Keratinocyte (primary cell): ENCODE data around the gene DENND4A.

Experiments used
- CTCF ChIP-seq, 3 experiments: IDR thresholded peaks in 1 of 3; conservative IDR thresholded peaks in 1 of 3; optimal IDR thresholded peaks in 1 of 3; 2 replicates in 2 of 3; 3 replicates in 1 of 3; pipeline versions ENCODE3 to v1.5.1; 2011; ENCODE audit warnings: low read length in 3 of 3, mild to moderate bottlenecking in 3 of 3, moderate library complexity in 2 of 3, control low read depth in 1 of 3, inconsistent platforms in 1 of 3; ENCODE audit not compliant: insufficient read depth in 2 of 3; ENCODE audit errors: extremely low read depth in 1 of 3
- EZH2 ChIP-seq: IDR thresholded peaks from one replicate; pipeline ENCODE4 v1.6.1; 2012; ENCODE audit warnings: inconsistent platforms, mild to moderate bottlenecking, low read length, moderate library complexity

- TF ChIP-seq CTCF (optimal IDR thresholded peaks at IDR 0.05 in 1 of 3, IDR thresholded peaks at IDR 0.05 in 1 of 3, conservative IDR thresholded peaks at IDR 0.05 in 1 of 3; ENCODE audit: extremely low read depth in 1 of 3, insufficient read depth in 2 of 3, low read length in 3 of 3): no peak
- no peak for TF ChIP-seq EZH2
Observed at GRCh38 chr15:65834603-65835282, 42.6 kb upstream of the DENND4A start.
